ENCODE data around the gene LLCFC1.

- TF ChIP-seq CTCF (IDR thresholded peaks at IDR 0.05; ENCODE audit: poor library complexity, severe bottlenecking) (no peak), RAD21 (conservative IDR thresholded peaks at IDR 0.05) (no peak), TAF1 (IDR thresholded peaks at IDR 0.05; ENCODE audit: low read depth) (no peak), POLR2AphosphoS5 (IDR thresholded peaks at IDR 0.05) (no peak), EZH2 (IDR thresholded peaks at IDR 0.05; ENCODE audit: borderline replicate concordance, insufficient read depth, low read length, poor library complexity, severe bottlenecking) (no peak), SMC3 (conservative IDR thresholded peaks at IDR 0.05; ENCODE audit: poor library complexity) (no peak), EP300 (conservative IDR thresholded peaks at IDR 0.05; ENCODE audit: poor library complexity, severe bottlenecking) (no peak), MXI1 (conservative IDR thresholded peaks at IDR 0.05; ENCODE audit: poor library complexity, severe bottlenecking) (no peak)
- TF ChIP-seq, protein P1, sequence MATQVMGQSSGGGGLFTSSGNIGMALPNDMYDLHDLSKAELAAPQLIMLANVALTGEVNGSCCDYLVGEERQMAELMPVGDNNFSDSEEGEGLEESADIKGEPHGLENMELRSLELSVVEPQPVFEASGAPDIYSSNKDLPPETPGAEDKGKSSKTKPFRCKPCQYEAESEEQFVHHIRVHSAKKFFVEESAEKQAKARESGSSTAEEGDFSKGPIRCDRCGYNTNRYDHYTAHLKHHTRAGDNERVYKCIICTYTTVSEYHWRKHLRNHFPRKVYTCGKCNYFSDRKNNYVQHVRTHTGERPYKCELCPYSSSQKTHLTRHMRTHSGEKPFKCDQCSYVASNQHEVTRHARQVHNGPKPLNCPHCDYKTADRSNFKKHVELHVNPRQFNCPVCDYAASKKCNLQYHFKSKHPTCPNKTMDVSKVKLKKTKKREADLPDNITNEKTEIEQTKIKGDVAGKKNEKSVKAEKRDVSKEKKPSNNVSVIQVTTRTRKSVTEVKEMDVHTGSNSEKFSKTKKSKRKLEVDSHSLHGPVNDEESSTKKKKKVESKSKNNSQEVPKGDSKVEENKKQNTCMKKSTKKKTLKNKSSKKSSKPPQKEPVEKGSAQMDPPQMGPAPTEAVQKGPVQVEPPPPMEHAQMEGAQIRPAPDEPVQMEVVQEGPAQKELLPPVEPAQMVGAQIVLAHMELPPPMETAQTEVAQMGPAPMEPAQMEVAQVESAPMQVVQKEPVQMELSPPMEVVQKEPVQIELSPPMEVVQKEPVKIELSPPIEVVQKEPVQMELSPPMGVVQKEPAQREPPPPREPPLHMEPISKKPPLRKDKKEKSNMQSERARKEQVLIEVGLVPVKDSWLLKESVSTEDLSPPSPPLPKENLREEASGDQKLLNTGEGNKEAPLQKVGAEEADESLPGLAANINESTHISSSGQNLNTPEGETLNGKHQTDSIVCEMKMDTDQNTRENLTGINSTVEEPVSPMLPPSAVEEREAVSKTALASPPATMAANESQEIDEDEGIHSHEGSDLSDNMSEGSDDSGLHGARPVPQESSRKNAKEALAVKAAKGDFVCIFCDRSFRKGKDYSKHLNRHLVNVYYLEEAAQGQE (IDR thresholded peaks at IDR 0.05; ENCODE audit: borderline replicate concordance): no peak
These were observed 43.1 kb upstream of the LLCFC1 start for GRCh38 chr7:142896151-142896550.
